Loucy (cell line): ENCODE data around the gene TEDC2.
"Not testable (repeated sequence)": the region's sequence is repeated elsewhere in the genome, so short reads cannot be mapped to it uniquely, and the experiment has no call there.

Source experiments
- H2AFZ ChIP-seq: fragments of 200-600 bp; sonication (generic); 2 replicates; pipeline ENCODE4 v1.6.0; 2016; ENCODE audit warnings: antibody characterized with exemption, mild to moderate bottlenecking, low read length, moderate library complexity
- H3F3A ChIP-seq: fragments of 200-600 bp; 2 replicates; pipeline ENCODE4 v1.6.0; 2016; ENCODE audit warnings: antibody characterized with exemption, low read depth, mild to moderate bottlenecking
- H3K27me3 ChIP-seq: fragments of 200-600 bp; sonication (generic); 2 replicates; pipeline ENCODE4 v1.6.1; 2014; ENCODE audit warnings: low read length, mild to moderate bottlenecking; ENCODE audit not compliant: insufficient read depth, poor library complexity, severe bottlenecking
- H3K36me3 ChIP-seq: fragments of 200-600 bp; sonication (generic); 2 replicates; pipeline ENCODE4 v1.6.1; 2016; ENCODE audit warnings: low read length; ENCODE audit not compliant: insufficient read depth
- H3K4me1 ChIP-seq: fragments of 200-600 bp; sonication (generic); 2 replicates; pipeline ENCODE4 v1.5.1; 2014; ENCODE audit warnings: low read length, mild to moderate bottlenecking; ENCODE audit not compliant: insufficient read depth, poor library complexity, severe bottlenecking
- H3K4me2 ChIP-seq: fragments of 200-600 bp; sonication (generic); 2 replicates; pipeline ENCODE4 v1.6.0; 2014; ENCODE audit warnings: antibody characterized with exemption, low read length, low read depth, mild to moderate bottlenecking; ENCODE audit not compliant: poor library complexity, severe bottlenecking
- H3K4me3 ChIP-seq: fragments of 200-600 bp; sonication (generic); 2 replicates; pipeline ENCODE4 v1.5.1; 2014; ENCODE audit warnings: low read length, mild to moderate bottlenecking, mixed read lengths; ENCODE audit not compliant: poor library complexity, severe bottlenecking
- H3K79me2 ChIP-seq: fragments of 200-600 bp; sonication (generic); 2 replicates; pipeline ENCODE4 v1.6.1; 2014; ENCODE audit warnings: low read length; ENCODE audit not compliant: insufficient read depth
- H3K9ac ChIP-seq: fragments of 200-600 bp; sonication (generic); 2 replicates; pipeline ENCODE4 v1.6.0; 2014; ENCODE audit warnings: mild to moderate bottlenecking, low read depth, low read length, moderate library complexity; ENCODE audit not compliant: poor library complexity, severe bottlenecking
- H3K9me2 ChIP-seq: fragments of 200-600 bp; sonication (generic); replicated peaks from 2 replicates; pipeline ENCODE4 v1.6.1; 2016; ENCODE audit warnings: low read depth, low read length, mixed read lengths
- H3K9me3 ChIP-seq: fragments of 200-600 bp; sonication (generic); 2 replicates; pipeline ENCODE4 v1.6.1; 2014; ENCODE audit warnings: mild to moderate bottlenecking, antibody characterized with exemption, low read length, low read depth; ENCODE audit not compliant: insufficient read depth
- H4K20me1 ChIP-seq: fragments of 200-600 bp; sonication (generic); 2 replicates; pipeline ENCODE4 v1.6.0; 2014; ENCODE audit warnings: antibody characterized with exemption, low read length, mild to moderate bottlenecking; ENCODE audit not compliant: insufficient read depth, poor library complexity, severe bottlenecking
- CTCF ChIP-seq: fragments of 200-600 bp; sonication (generic); conservative IDR thresholded peaks from 2 replicates; pipeline ENCODE4 v1.5.1; 2014; ENCODE audit warnings: mild to moderate bottlenecking, antibody characterized with exemption, low read length
- EZH2phosphoT487 ChIP-seq: fragments of 200-600 bp; IDR thresholded peaks from 2 replicates; pipeline ENCODE4 v1.6.1; 2018; ENCODE audit warnings: antibody characterized with exemption, mild to moderate bottlenecking, moderate library complexity, borderline replicate concordance

The TEDC2 gene

DNA sequence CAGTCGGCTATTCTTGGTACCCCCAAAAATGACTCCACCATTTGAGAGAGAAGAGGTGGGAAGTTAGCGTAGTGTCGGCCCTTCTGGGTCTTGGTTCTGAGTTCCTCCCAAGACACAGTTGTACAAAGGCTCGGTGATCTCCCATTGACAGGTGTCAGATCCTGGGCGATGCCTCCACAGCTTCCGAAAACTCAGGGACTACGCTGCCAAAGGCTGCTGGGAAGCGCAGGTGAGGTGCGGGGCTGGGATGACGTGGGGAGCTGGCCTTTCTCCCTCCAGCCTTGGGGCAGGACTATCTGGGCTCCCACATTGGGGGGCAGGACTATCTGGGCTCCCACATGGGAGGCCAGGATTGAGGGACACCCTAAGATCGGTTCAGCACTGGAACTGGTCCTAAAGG lies 20.3 kb upstream of the TEDC2 start:
- H3K36me3 ChIP-seq, result peaks cover 26% of the 10 kb centered on the region; the same call in 1 of the 2 replicates
- no peaks in the 10 kb centered on the region for H3K4me1 ChIP-seq
- no peak overlapping the region for H3K9ac ChIP-seq
- no peak overlapping the region for H3K4me3 ChIP-seq
- no peaks in the 10 kb centered on the region for H3K9me2 ChIP-seq
- H3K79me2 ChIP-seq, result no peaks in the 10 kb centered on the region
- no peaks in the 10 kb centered on the region for H3K9me3 ChIP-seq
- H4K20me1 ChIP-seq, result no peaks in the 10 kb centered on the region
- no peaks in the 10 kb centered on the region for H3F3A ChIP-seq
- no peak overlapping the region for H2AFZ ChIP-seq
- TF ChIP-seq EZH2phosphoT487 (no peak), CTCF (no peak)
- no peaks in the 10 kb centered on the region for H3K27me3 ChIP-seq
- no peak overlapping the region for H3K4me2 ChIP-seq

DNA sequence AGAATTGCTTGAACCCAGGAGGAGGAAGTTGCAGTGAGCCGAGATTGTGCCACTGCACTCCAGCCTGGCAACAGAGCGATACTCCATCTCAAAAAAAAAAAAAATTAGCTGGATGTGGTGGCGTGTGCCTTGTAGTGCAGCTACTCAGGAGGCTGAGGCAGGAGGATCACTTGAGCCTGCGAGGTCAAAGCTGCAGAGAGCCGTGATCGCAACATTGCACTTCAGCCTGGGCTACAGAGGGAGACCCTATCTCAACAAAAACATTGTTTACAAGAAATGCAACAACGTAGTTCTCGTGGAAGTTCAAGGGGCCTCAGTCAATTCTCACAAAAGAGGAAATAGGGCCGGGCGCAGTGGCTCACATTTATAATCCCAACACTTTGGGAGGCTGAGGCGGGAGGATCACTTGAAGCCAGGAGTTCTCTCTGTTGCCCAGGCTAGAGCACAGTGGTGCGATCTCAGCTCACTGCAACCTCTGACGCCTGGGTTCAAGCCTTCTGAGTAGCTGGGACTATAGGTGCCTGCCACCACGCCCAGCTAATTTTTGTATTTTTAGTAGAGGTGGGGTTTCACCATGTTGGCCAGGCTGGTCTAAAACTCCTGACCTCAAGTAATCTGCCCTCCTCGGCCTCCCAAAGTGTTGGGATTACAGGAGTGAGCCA lies 18.6 kb upstream of the TEDC2 start:
- not testable (repeated sequence) for H3K79me2 ChIP-seq, H3K4me2 ChIP-seq, H3K27me3 ChIP-seq, H3K9me2 ChIP-seq, H3K4me1 ChIP-seq, H4K20me1 ChIP-seq, H2AFZ ChIP-seq, H3K9me3 ChIP-seq, H3K4me3 ChIP-seq, H3F3A ChIP-seq, H3K9ac ChIP-seq
- peaks cover 32% of the 10 kb centered on the region; the same call in 1 of the 2 replicates for H3K36me3 ChIP-seq

- no peaks in the 10 kb centered on the region for H4K20me1 ChIP-seq
- no peak for TF ChIP-seq EZH2phosphoT487
- TF ChIP-seq CTCF, result no peak
- H3K9me3 ChIP-seq, result no peaks in the 10 kb centered on the region
- H3K36me3 ChIP-seq, result peaks cover 31% of the 10 kb centered on the region; the same call in 1 of the 2 replicates
- H2AFZ ChIP-seq, result no peak overlapping the region
- no peak overlapping the region for H3K4me3 ChIP-seq
- H3K4me1 ChIP-seq, result no peaks in the 10 kb centered on the region
- no peak overlapping the region for H3K4me2 ChIP-seq
- no peaks in the 10 kb centered on the region for H3F3A ChIP-seq
- no peaks in the 10 kb centered on the region for H3K79me2 ChIP-seq
- no peak overlapping the region for H3K9ac ChIP-seq
- H3K27me3 ChIP-seq, result no peaks in the 10 kb centered on the region
- no peaks in the 10 kb centered on the region for H3K9me2 ChIP-seq
Observed at GRCh38 chr16:2443555-2443954, 16.4 kb upstream of the TEDC2 start.
